PC-3 (cell line): ENCODE results near the gene FREY1. TPM values are rescaled to one million over a fixed set of nuclear protein-coding genes. Genes with fewer than 3 reads are reported as not detected.

ENCODE experiments used
- ATAC-seq: fragments of 200-7000 bp; cut with Tn5 transposase; 2 replicates; pipeline ENCODE4 v1.9.1; 2020; ENCODE audit warnings: mild to moderate bottlenecking, moderate library complexity
- Bru-seq: library from RNA; stranded (reverse); fragments of 400-500 nt; gene quantifications from one replicate; lab custom pipeline; 2021; lab: Mats Ljungman, UMichigan
- BruChase-seq, 2 experiments: library from RNA; stranded (reverse); fragments of 400-500 nt; gene quantifications; one replicate each; lab custom pipeline; 2021; lab: Mats Ljungman, UMichigan
- BruUV-seq: library from RNA; stranded (reverse); fragments of 400-500 nt; replicated peaks from 2 replicates; lab custom pipeline; 2021; lab: Mats Ljungman, UMichigan
- CTCF ChIA-PET: fragments of 300-600 bp; sonication (Branson Sonifier 250); formaldehyde crosslinking; loops from one replicate; lab custom pipeline; 2022; ENCODE audit warnings: antibody characterized with exemption; lab: Charles Lee
- POLR2A ChIA-PET: fragments of 300-600 bp; sonication (Branson Sonifier 250); formaldehyde crosslinking; loops from one replicate; lab custom pipeline; 2022; ENCODE audit warnings: antibody characterized with exemption; ENCODE audit not compliant: unreplicated experiment; lab: Charles Lee
- DNase-seq: peaks from one replicate; pipeline ENCODE4 v3.0.0-alpha.2; 2015
- H2AFZ ChIP-seq: fragments of 300-600 bp; sonication (generic); 2 replicates; pipeline ENCODE4 v1.6.0; 2016; ENCODE audit warnings: antibody characterized with exemption, low read length
- H3F3A ChIP-seq: fragments of 300-600 bp; sonication (generic); one replicate; pipeline ENCODE4 v1.6.0; 2017; ENCODE audit warnings: antibody characterized with exemption, low read length, control low read depth, mild to moderate bottlenecking; ENCODE audit not compliant: unreplicated experiment
- H3K27ac ChIP-seq: fragments of 300-600 bp; sonication (generic); 2 replicates; pipeline ENCODE4 v1.5.1; 2016; ENCODE audit warnings: mild to moderate bottlenecking, low read length
- H3K27me3 ChIP-seq: fragments of 300-600 bp; sonication (generic); 2 replicates; pipeline ENCODE4 v1.6.1; 2016; ENCODE audit warnings: low read length, mixed read lengths
- H3K36me3 ChIP-seq: fragments of 300-600 bp; sonication (generic); 2 replicates; pipeline ENCODE4 v1.6.1; 2016; ENCODE audit warnings: low read depth, mixed run types, low read length, mixed read lengths
- H3K4me1 ChIP-seq: fragments of 300-600 bp; sonication (generic); 2 replicates; pipeline ENCODE4 v1.5.1; 2016; ENCODE audit warnings: low read length; ENCODE audit not compliant: insufficient read depth
- H3K4me2 ChIP-seq: fragments of 300-600 bp; sonication (generic); 2 replicates; pipeline ENCODE4 v1.6.0; 2016; ENCODE audit warnings: low read length
- H3K4me3 ChIP-seq: fragments of 300-600 bp; sonication (generic); 2 replicates; pipeline ENCODE4 v1.5.1; 2016; ENCODE audit warnings: mild to moderate bottlenecking, low read length, mixed read lengths
- H3K79me2 ChIP-seq: fragments of 300-600 bp; sonication (generic); 2 replicates; pipeline ENCODE4 v1.6.1; 2017; ENCODE audit warnings: low read length, mixed read lengths
- H3K9ac ChIP-seq: fragments of 300-600 bp; sonication (generic); 2 replicates; pipeline ENCODE4 v1.6.0; 2016; ENCODE audit warnings: mild to moderate bottlenecking, low read length
- H3K9me2 ChIP-seq: fragments of 300-600 bp; sonication (generic); replicated peaks from 2 replicates; pipeline ENCODE4 v1.6.1; 2016; ENCODE audit warnings: mixed run types, low read length, mixed read lengths
- H3K9me3 ChIP-seq: fragments of 300-600 bp; sonication (generic); 2 replicates; pipeline ENCODE4 v1.6.1; 2016; ENCODE audit warnings: low read length, mixed read lengths
- H4K20me1 ChIP-seq: fragments of 300-600 bp; sonication (generic); 2 replicates; pipeline ENCODE4 v1.6.1; 2016; ENCODE audit warnings: low read length, mixed read lengths
- EZH2 ChIP-seq: fragments of 300-600 bp; sonication (generic); IDR thresholded peaks from one replicate; pipeline ENCODE4 v1.6.1; 2017; ENCODE audit warnings: antibody characterized with exemption, mild to moderate bottlenecking, low read length; ENCODE audit not compliant: unreplicated experiment
- EZH2phosphoT487 ChIP-seq: fragments of 300-600 bp; sonication (generic); IDR thresholded peaks from 2 replicates; pipeline ENCODE4 v1.6.1; 2018; ENCODE audit warnings: mild to moderate bottlenecking, antibody characterized with exemption, low read length, borderline replicate concordance
- intact Hi-C: fragments of 100-400 bp; cut with micrococcal nuclease; formaldehyde crosslinking; loops from 2 replicates; pipeline ENCODE4 v1.9.0; 2023
- long read RNA-seq: library from polyadenylated mRNA; unstranded; transcript quantifications from one replicate; pipeline ENCODE4 v2.0.0, GENCODE V29; 2021; ENCODE audit not compliant: unreplicated experiment
- total RNA-seq: library from RNA; depleted of rRNA; stranded (reverse); fragments of >200 nt; gene quantifications from 2 replicates; pipeline ENCODE4 v1.2.3, GENCODE V29; 2014; rRNA removed
- TF ChIP-seq, protein P1 (sequence below): fragments of 300-600 bp; sonication (generic); conservative IDR thresholded peaks from 2 replicates; pipeline ENCODE4 v1.5.1; 2017; ENCODE audit warnings: antibody characterized with exemption, low read depth, mild to moderate bottlenecking, low read length

FREY1 gene, protein sequence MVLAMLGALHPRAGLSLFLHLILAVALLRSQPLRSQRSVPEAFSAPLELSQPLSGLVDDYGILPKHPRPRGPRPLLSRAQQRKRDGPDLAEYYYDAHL
- total RNA-seq, result 0.15 and 2.1 TPM in 2 replicates
- percentile 51 among the genes with signal in this experiment for Bru-seq, nascent RNA
- percentile 73 among the genes with signal in this experiment for BruChase-seq, experiment 1, labeled RNA remaining after a 6-hour chase
- percentile 69 among the genes with signal in this experiment for BruChase-seq, experiment 2, labeled RNA remaining after a 2-hour chase
- long read RNA-seq, partial matches to known transcripts, result 0 of 1 reads
- long read RNA-seq, other reads (novel, unspliced or antisense), result 0 of 1 reads

DNA sequence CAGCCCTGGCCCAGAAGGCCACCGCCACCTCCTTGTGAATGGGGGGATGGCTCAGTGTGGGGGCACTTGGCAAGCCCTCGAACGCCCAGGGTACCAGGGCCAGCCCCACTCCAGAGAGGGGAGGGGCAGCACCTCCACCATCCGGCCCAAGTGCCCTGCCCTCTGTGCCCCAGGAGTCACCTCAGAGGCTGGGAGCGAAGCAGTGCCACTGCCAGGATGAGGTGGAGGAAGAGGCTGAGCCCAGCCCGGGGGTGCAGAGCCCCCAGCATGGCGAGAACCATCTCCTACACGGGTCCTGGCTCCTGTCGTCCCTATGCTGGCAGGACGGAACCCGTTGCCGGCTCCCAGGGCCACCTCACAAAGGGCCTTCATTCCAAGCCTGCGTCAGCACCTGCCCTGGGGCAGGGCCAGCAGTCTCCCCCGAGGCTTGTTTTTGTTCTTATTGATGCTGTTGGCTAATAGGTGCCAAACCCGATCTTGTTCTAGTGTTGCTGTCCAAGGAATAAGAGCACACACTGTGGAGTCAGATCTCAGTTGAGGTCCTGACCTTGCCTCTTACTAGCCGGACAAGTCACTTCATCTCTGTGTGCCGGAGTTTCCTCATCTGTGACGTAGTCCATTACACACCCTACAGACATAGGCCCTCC, at the start of gene FREY1:
TSS of gene FREY1 (minus strand) at position 307 of the 647 bp plus-strand sequence. CDS start at position 281, 26 bp downstream.
- intact Hi-C loops, result no loop called here
- no peak for TF ChIP-seq EZH2
- TF ChIP-seq, protein P1, sequence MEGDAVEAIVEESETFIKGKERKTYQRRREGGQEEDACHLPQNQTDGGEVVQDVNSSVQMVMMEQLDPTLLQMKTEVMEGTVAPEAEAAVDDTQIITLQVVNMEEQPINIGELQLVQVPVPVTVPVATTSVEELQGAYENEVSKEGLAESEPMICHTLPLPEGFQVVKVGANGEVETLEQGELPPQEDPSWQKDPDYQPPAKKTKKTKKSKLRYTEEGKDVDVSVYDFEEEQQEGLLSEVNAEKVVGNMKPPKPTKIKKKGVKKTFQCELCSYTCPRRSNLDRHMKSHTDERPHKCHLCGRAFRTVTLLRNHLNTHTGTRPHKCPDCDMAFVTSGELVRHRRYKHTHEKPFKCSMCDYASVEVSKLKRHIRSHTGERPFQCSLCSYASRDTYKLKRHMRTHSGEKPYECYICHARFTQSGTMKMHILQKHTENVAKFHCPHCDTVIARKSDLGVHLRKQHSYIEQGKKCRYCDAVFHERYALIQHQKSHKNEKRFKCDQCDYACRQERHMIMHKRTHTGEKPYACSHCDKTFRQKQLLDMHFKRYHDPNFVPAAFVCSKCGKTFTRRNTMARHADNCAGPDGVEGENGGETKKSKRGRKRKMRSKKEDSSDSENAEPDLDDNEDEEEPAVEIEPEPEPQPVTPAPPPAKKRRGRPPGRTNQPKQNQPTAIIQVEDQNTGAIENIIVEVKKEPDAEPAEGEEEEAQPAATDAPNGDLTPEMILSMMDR, result no peak
- H3K36me3 ChIP-seq, result no peaks in the 10 kb centered on the region; the same call in 1 of the 2 replicates
- no peak for ATAC-seq
- no peaks in the 10 kb centered on the region for H3K27me3 ChIP-seq
- no peak within 1 kb of the TSS for H3K9ac ChIP-seq
- no peak within 1 kb of the TSS for H3K27ac ChIP-seq
- no peaks in the 10 kb centered on the region for H3K9me3 ChIP-seq
- H3K4me1 ChIP-seq, result no peaks in the 10 kb centered on the region
- CTCF ChIA-PET, result no interaction called here
- no peak within 1 kb of the TSS for H3K4me2 ChIP-seq
- H2AFZ ChIP-seq, result no peak within 1 kb of the TSS
- no peaks in the 10 kb centered on the region for H4K20me1 ChIP-seq
- H3K79me2 ChIP-seq, result no peaks in the 10 kb centered on the region
- H3K9me2 ChIP-seq, result no peaks in the 10 kb centered on the region
- H3F3A ChIP-seq, result no peaks in the 10 kb centered on the region
- POLR2A ChIA-PET, result no interaction called here
- no TSS peak for BruUV-seq
- no peak for DNase-seq
- no peak within 1 kb of the TSS for H3K4me3 ChIP-seq

DNA sequence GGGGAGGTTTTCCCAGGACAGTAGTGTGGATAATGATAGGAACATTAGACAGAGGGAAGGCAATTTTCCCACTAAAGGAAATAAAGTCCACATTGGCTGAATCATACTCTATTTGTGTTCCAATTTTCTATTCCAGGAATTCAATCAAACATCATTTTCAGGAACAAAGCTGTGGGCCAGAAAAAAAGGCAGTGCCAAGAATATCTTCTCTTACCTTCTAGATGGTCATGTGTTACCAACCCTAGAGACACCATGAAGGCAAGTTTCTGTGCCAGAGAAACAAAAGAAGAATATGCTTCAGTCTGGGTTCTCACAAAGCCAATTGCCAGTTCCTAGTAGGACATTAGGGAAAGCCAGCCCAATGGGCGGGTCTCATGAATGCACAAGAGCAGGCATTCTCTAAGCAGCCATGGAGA, 42.9 kb upstream of the FREY1 start:
- Histone ChIP-seq H3F3A (no peaks in the 10 kb centered on the region), H4K20me1 (no peaks in the 10 kb centered on the region), H3K27ac (no peak overlapping the region), H3K4me2 (no peak overlapping the region), H3K9me3 (no peaks in the 10 kb centered on the region), H3K9me2 (no peaks in the 10 kb centered on the region), H3K4me1 (no peaks in the 10 kb centered on the region), H3K9ac (no peak overlapping the region), H3K79me2 (no peaks in the 10 kb centered on the region), H2AFZ (no peak overlapping the region), H3K27me3 (no peaks in the 10 kb centered on the region), H3K4me3 (no peak overlapping the region), H3K36me3 (no peaks in the 10 kb centered on the region)
- no peak for DNase-seq
- CTCF ChIA-PET, result no interaction called here
- BruUV-seq, result no TSS peak
- no peak for ATAC-seq
- POLR2A ChIA-PET, result no interaction called here
- intact Hi-C loops, result no loop called here
- TF ChIP-seq, protein P1, result no peak
- TF ChIP-seq EZH2 (no peak), EZH2phosphoT487 (no peak)

DNA sequence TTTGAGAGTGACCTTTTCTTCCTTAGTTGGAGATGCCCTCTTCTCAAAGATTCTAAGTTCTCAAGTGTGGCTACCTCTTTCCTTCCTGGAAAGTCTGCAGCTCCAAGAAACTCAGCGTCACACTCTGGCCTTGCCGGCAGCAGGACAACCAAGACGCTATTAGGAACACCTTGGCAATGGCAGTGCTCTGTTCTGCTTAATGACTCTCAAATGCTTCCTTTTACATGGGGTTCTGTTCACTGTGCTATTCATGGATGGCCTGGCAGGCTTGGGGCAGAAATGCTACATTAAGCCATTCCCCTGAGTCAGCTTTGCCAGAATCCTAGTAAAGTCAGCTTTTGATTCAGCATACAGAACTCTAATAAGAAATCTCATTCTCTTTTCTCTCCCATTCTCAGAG, 41.3 kb upstream of the FREY1 start:
- Histone ChIP-seq H3F3A (no peaks in the 10 kb centered on the region), H3K36me3 (no peaks in the 10 kb centered on the region), H3K9me3 (no peaks in the 10 kb centered on the region), H3K27ac (no peak overlapping the region), H2AFZ (no peak overlapping the region), H3K4me3 (no peak overlapping the region), H3K4me1 (no peaks in the 10 kb centered on the region), H3K79me2 (no peaks in the 10 kb centered on the region), H3K27me3 (no peaks in the 10 kb centered on the region), H4K20me1 (no peaks in the 10 kb centered on the region), H3K9me2 (no peaks in the 10 kb centered on the region), H3K4me2 (no peak overlapping the region), H3K9ac (no peak overlapping the region)
- POLR2A ChIA-PET, result no interaction called here
- no peak for ATAC-seq
- DNase-seq, result no peak
- intact Hi-C loops, result no loop called here
- CTCF ChIA-PET, result no interaction called here
- no TSS peak for BruUV-seq
- no peak for TF ChIP-seq EZH2
- TF ChIP-seq, protein P1, result no peak
